Stomach (tissue), 4 donors: ENCODE measurements around the gene OXNAD1.

Experiments used
- CTCF ChIP-seq, 7 experiments: fragments of 450-650 bp in 4 of 7; fragments of 200-600 bp in 3 of 7; sonication (generic) in 3 of 7; IDR thresholded peaks; one replicate each; pipeline ENCODE4 v1.5.1; 2016 to 2019; ENCODE audit warnings: antibody characterized with exemption in 7 of 7, control low read depth in 2 of 7, mild to moderate bottlenecking in 1 of 7
- EP300 ChIP-seq: sonication (generic); formaldehyde crosslinking; IDR thresholded peaks from one replicate; pipeline ENCODE4 v1.6.1; 2017; ENCODE audit warnings: antibody characterized with exemption
- POLR2AphosphoS5 ChIP-seq, 3 donors: sonication (generic); formaldehyde crosslinking; IDR thresholded peaks; one replicate each; pipeline ENCODE4 v1.6.1; 2016; ENCODE audit warnings: antibody characterized with exemption in 3 of 3

DNA sequence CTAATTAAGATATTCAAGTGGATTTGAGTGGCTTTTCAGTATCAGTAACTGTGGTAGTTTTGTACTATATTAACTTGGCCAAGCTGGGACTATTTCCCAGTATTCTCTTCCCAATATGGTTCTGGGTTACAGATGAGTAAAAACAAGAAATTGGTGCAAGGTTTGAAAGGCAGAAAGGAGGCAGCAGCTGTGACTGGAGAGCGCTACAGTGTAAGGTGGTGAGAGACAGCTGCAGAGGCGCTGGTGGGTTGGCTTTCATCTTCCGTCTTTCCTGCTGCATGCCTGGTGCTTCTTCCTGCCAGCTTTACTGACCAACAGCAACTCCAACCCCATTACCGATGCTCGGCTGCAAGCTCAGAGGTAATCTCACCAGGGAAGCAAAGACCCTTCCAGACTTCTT lies 10.1 kb upstream of the OXNAD1 start:
- TF ChIP-seq EP300 (no peak), CTCF (IDR thresholded peaks at IDR 0.05) (no peak), POLR2AphosphoS5 (IDR thresholded peaks at IDR 0.05) (no peak)
